SJCRH30 (cell line): ENCODE data around the gene NT5M. TPM values are rescaled to one million over a fixed set of nuclear protein-coding genes. Genes with fewer than 3 reads are reported as not detected.
A peak's percentile ranks its signal among the peaks of the same experiment; 100 is the strongest.

ENCODE experiments used
- DNase-seq, 2 experiments: peaks; one replicate each; pipeline ENCODE4 v3.0.0-alpha.2; 2015 to 2020
- H3K27ac ChIP-seq: fragments of 250-450 bp; sonication (Bioruptor Pico); 2 replicates; pipeline ENCODE4 v1.5.1; 2020; ENCODE audit warnings: mild to moderate bottlenecking, moderate library complexity
- H3K27me3 ChIP-seq: fragments of 250-450 bp; sonication (Bioruptor Pico); 2 replicates; pipeline ENCODE4 v1.5.1; 2020; ENCODE audit warnings: mild to moderate bottlenecking, moderate library complexity
- H3K36me3 ChIP-seq: fragments of 250-450 bp; sonication (Bioruptor Pico); 2 replicates; pipeline ENCODE4 v1.5.1; 2020; ENCODE audit warnings: mild to moderate bottlenecking, moderate library complexity
- H3K4me1 ChIP-seq: fragments of 250-450 bp; sonication (Bioruptor Pico); 2 replicates; pipeline ENCODE4 v1.5.1; 2020; ENCODE audit warnings: mild to moderate bottlenecking, moderate library complexity
- H3K4me3 ChIP-seq: fragments of 250-450 bp; sonication (Bioruptor Pico); 2 replicates; pipeline ENCODE4 v1.5.1; 2020; ENCODE audit warnings: mild to moderate bottlenecking, moderate library complexity
- H3K9me3 ChIP-seq: fragments of 250-450 bp; sonication (Bioruptor Pico); replicated peaks from 2 replicates; pipeline ENCODE4 v1.5.1; 2020; ENCODE audit warnings: mild to moderate bottlenecking, moderate library complexity
- total RNA-seq: library from RNA; depleted of rRNA; stranded (reverse); fragments of >200 nt; shearing (Covaris generic); gene quantifications from 2 replicates; pipeline ENCODE4 v1.2.3, GENCODE V29; 2014

NT5M gene
- total RNA-seq, 1 experiment from 2014 or later: 4.2 TPM

DNA sequence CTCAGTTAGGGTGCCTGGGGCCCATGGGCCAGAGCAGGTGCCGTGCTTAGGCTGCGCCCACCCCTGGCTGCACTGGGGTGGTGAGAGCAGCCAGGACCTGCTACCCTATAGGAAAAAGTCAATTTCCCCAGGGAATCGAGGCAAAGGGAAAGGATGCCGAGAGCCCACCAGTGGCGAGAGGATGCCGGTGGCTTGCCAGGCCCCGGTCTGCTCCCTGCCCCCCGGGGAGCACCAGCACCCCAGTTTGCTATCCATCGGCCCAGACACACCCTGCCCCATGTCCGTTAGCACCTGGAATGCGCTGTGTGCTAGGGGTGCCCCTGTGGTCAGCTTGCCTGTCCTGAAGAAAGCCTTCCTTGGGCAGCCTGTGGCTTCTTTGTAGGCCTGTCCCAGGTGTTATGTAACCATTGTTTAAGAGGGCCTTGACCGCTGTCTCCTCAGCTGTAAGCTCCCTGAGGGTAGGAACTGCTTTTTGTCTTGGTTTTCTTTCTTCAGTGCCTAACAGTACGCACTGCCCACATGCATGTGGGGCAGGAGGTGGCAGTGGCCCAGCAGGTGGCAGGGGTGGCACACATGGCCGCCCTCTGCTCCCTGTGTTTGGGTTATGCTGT is 40.8 kb downstream of the NT5M start:
- Histone ChIP-seq H3K27me3 (no peaks in the 10 kb centered on the region), H3K36me3 (no peaks in the 10 kb centered on the region), H3K4me3 (no peak overlapping the region), H3K27ac (peak overlapping the region; percentile 67; the same call in 1 of the 2 replicates), H3K9me3 (no peaks in the 10 kb centered on the region), H3K4me1 (peaks cover 17% of the 10 kb centered on the region)
- DNase-seq: peak in 1 of 2 experiments; percentile 27

DNA sequence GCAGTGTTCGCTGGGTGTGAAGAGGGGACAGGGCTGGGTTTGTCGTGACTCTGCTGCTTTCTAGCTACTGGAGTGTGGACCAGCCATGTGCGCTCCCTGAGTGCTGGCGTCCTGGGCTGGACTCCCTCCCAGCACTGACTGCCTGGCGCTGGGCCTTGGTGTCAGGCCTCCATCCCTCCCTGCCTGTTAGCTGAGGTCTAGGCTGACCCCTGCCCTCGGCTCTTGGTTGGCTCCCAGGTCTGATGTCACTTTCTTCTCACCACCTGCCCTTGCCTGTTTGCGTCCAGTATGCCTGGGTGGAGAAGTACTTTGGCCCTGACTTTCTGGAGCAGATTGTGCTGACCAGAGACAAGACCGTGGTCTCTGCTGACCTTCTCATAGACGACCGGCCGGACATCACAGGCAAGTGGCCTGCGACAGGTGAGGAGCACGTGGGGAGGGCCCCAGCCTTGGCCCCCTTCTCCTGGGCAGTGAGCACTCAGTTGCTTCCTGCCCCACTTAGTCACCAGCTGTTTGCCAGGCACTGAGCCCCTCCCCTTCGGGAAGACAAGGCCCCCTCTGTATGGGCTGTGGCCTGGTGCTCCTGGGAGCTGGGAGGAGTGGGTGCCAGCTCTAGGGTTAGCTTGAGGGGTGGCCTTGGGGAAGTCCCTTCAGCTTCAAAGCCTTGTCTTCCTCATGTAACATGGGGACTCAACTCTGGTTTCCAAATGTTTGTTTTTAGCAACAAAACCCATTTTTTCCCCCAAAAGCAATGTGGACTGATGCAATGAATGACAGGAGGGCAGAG is 41.5 kb downstream of the NT5M start:
- peak; percentile 88 to 94 for DNase-seq
- no peaks in the 10 kb centered on the region for H3K36me3 ChIP-seq
- H3K27me3 ChIP-seq: no peaks in the 10 kb centered on the region
- peak overlapping the region; percentile 67 for H3K27ac ChIP-seq
- peaks cover 24% of the 10 kb centered on the region for H3K4me1 ChIP-seq
- no peaks in the 10 kb centered on the region for H3K9me3 ChIP-seq
- H3K4me3 ChIP-seq: no peak overlapping the region

DNA sequence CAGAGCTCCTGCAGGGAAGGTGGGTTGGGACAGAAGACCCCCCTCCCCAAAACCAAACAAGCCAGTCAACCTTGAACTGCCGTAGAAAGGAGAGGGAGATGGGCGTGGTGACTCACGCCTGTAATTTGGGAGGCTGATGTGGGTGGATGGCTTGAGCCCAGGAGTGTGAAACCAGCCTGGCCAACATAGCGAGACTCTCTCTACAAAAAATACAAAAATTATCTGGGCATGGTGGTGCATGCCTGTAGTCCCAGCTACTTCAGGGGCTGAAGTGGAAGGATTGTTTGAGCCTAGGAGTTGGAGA is 42.1 kb downstream of the NT5M start:
- peak in 1 of 2 experiments; percentile 18 for DNase-seq
- no peaks in the 10 kb centered on the region for H3K27me3 ChIP-seq
- H3K9me3 ChIP-seq: no peaks in the 10 kb centered on the region
- H3K4me3 ChIP-seq: no peak overlapping the region
- peaks cover 29% of the 10 kb centered on the region for H3K4me1 ChIP-seq
- H3K36me3 ChIP-seq: no peaks in the 10 kb centered on the region
- H3K27ac ChIP-seq: peak overlapping the region; percentile 67

DNA sequence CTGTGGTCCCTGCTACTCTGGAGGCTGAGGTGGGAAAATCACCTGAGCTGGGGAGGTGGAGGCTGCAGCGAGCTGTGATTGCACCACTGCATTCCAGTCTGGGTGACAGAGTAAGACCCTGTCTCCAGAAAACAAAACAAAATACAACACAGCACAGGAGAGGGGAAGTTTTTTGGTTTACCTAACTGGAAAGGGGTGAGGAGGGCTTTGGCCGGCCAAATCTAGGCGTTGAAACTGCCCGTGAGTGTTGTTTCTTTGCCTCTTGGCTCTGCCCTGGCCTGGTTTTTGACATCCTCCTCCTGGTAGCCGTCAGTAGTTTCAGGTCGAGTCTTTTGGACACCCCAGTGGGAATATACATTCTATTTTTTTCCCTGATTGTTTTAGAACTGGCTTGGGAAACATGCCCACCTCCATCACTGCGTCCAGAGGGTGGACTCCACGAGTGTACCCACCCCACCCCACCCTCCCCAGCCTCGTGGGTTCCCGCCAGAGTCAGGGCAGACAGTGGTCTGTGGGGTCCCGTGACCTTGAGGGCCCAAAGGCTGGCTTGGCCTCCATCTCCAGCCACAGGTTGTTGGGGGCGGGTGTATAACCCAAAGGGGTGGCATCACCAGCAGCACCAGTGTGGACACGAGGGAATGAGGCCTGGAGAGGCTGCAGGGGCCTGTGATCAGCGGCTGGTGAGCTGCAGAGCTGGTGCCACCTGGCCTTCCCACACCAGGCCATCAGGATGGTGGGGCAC is 42.7 kb downstream of the NT5M start:
- peaks cover 35% of the 10 kb centered on the region for H3K4me1 ChIP-seq
- H3K27ac ChIP-seq: no peak overlapping the region
- no peaks in the 10 kb centered on the region for H3K36me3 ChIP-seq
- no peak overlapping the region for H3K4me3 ChIP-seq
- DNase-seq: peak in 1 of 2 experiments; percentile 13
- no peaks in the 10 kb centered on the region for H3K27me3 ChIP-seq
- H3K9me3 ChIP-seq: no peaks in the 10 kb centered on the region

DNA sequence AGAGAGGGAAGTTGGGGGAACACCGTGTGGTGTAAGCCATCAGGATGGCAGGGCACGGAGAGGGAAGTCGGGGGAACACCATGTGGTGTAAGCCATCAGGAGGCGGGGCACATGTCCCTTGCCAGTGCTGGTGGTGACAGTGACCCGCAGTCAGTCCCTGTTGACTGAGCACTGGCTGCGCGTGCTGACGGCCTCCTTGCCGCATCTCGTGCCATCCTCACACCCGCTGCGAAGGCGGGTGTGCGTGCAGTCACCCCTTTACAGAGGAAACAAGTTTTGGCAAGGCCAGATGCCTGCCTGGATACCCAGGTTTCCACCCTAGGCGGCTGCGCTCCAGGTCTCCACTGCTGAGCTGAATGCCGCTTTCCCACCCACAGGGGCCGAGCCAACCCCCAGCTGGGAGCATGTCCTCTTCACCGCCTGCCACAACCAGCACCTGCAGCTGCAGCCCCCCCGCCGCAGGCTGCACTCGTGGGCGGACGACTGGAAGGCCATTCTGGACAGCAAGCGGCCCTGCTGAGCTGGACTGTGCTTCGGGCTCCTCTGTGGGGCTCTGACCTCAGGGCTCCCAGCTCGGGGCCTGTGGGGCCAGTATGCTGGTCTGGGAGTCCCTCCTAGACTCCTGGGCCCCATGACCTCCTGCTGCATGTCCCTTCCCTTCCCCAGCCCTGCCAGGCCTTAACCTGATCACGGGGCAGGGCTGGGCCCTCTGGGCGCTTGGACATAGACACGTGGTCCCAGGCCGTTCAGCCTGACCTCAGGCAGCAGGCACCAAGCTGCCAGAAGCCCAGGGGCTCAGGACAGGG is 43.5 kb downstream of the NT5M start:
- H3K9me3 ChIP-seq: no peaks in the 10 kb centered on the region
- H3K27me3 ChIP-seq: no peaks in the 10 kb centered on the region
- H3K27ac ChIP-seq: no peak overlapping the region
- DNase-seq: peak; percentile 22 to 26
- no peaks in the 10 kb centered on the region for H3K36me3 ChIP-seq
- H3K4me1 ChIP-seq: peaks cover 43% of the 10 kb centered on the region
- H3K4me3 ChIP-seq: no peak overlapping the region

DNA sequence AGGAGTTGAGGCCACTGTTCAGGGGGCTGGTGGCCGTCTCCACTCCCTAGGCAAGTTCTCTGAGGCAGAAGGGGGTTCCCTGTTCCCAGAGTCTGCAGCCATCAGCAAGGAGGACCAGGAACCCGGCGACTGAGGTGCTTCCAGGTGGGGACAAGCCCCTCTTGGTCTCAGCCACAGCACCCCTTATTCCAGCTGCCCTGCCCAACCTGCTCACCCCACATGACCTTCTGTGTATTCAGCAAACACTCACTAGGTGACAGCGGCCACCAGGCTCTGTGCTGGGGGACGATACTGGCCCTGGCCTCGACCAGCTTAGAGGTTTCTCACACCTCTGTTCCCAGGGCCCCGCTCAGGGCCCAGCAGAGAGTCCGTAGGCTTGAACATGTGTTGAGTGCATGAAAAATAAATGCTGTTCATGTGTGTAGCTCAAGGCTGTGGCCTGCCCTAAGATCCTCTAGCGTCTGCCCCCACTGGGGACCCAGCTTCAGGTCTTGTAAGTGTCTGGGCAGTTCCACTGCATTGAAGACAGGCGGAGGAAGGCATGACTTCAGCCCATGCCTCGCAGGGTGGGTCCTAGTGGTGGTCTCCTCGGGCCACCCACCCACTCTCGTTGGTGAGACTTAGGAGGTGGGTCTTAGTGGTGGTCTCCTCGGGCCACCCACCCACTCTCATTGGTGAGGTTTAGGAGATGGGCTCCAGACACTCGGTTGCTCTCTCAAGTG is 44.2 kb downstream of the NT5M start:
- Histone ChIP-seq H3K36me3 (no peaks in the 10 kb centered on the region), H3K27me3 (no peaks in the 10 kb centered on the region), H3K4me1 (peaks cover 51% of the 10 kb centered on the region), H3K9me3 (no peaks in the 10 kb centered on the region), H3K27ac (no peak overlapping the region), H3K4me3 (no peak overlapping the region)
- DNase-seq: peak in 1 of 2 experiments; percentile 20

DNA sequence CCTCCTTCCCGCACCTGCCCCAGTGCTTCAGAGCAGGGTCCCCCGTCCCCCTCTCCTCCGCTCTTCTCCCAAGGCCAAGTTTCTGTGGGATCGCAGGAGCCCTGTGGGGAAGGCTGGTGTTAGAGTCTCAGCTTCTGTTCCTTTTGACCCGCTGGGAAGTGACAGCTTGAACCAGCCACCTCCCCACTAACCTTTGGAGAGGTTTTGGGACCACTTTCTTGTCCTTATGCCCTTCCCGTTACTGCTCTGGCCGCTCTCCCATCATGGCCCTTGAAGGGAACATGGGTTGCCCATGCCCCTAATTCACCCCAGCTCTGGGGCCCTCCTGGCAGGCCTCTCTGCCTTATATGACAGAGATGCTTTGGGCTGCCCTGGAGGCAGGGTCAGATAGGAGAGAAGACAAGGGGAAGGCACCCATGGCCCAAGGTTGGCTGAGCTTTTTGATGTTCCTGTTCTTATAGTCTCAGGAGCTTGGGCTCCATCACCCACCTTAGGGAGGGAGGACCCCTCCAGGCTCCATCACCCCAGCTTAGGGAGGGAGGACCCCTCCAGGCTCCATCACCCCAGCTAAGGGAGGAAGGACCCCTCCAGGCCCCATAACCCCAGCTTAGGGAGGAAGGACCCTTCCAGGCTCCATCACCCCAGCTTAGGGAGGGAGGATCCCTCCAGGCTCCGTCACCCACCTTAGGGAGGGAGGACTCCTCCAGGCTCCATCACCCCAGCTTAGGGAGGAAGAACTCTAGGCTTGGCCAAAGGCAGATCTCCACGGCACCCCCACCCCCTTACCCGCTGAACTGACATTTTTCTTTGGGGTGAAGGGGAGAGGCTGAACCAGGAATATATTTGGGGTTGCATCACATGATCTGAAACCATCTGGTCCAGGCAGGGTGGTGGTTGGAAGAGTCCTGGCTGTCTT is 45.0 kb downstream of the NT5M start:
- Histone ChIP-seq H3K36me3 (no peaks in the 10 kb centered on the region), H3K4me3 (no peak overlapping the region), H3K27me3 (no peaks in the 10 kb centered on the region), H3K4me1 (peaks cover 59% of the 10 kb centered on the region), H3K9me3 (no peaks in the 10 kb centered on the region), H3K27ac (no peak overlapping the region)
- peak in 1 of 2 experiments; percentile 23 for DNase-seq

DNA sequence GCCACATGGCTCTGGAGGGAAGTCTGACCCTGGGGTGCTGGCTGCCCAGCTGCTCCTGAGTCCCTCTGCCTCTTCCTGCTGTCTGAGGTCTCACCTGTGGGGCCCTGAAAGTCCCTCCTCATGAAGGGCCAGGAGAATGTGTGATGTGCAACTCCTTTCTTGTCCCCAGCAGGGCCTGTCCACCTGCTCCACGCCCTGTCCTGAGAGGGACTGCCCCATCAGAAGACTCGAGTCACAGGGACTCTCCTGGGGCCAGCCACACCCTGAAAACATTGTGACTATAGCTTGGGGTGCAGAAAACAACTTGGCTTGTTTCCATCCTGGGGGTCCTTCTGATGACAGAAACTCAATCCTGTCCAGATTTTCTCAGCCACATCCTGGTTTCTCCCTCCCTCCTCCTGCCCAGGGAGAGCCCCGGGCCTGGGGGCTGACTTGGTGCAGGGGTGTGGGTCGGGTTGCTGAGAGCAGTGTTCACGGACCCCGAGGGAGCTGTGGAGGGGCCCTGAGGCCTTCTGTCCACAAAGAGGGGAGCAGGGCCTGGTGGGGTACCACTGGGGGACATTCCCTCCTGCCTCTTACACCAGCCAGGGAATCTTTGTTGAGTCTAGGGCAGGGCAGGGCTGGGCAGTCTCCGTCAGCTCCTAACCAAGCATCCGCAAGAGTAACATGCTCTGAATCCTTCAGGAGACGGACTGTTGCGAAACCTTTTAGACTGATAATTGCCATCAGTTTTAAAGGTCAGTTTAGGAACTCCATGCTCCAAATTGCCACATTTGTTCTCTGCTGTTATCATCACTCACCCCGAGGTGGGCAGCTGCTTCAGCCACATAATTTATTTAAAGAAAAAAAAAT is 45.9 kb downstream of the NT5M start:
- Histone ChIP-seq H3K9me3 (no peaks in the 10 kb centered on the region), H3K4me1 (peaks cover 59% of the 10 kb centered on the region), H3K27ac (peak overlapping the region; percentile 32), H3K4me3 (no peak overlapping the region), H3K27me3 (no peaks in the 10 kb centered on the region), H3K36me3 (no peaks in the 10 kb centered on the region)
- DNase-seq: peak; percentile 73 to 78

DNA sequence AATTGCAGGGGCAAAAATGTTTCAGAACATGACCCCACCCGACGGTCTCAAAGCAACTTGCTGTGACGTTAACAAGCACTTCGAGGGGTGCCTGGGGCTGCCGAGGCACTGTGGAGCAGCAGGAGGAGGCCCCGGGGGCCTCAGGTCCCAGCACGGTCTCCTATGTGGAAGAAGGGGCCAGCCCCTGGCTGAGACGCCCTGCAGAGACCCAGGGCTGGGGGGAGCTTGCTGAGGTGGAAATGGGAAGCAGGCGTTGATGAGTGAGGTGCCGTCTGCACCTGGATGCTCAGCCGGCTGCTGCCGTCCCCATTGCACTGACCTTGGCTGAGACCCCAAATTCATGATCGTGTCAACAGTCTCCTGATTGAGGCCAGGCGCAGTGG is 46.5 kb downstream of the NT5M start:
- no peak for DNase-seq
- H3K4me3 ChIP-seq: no peak overlapping the region
- peak overlapping the region; percentile 32 for H3K27ac ChIP-seq
- no peaks in the 10 kb centered on the region for H3K9me3 ChIP-seq
- no peaks in the 10 kb centered on the region for H3K36me3 ChIP-seq
- no peaks in the 10 kb centered on the region for H3K27me3 ChIP-seq
- H3K4me1 ChIP-seq: peaks cover 53% of the 10 kb centered on the region

DNA sequence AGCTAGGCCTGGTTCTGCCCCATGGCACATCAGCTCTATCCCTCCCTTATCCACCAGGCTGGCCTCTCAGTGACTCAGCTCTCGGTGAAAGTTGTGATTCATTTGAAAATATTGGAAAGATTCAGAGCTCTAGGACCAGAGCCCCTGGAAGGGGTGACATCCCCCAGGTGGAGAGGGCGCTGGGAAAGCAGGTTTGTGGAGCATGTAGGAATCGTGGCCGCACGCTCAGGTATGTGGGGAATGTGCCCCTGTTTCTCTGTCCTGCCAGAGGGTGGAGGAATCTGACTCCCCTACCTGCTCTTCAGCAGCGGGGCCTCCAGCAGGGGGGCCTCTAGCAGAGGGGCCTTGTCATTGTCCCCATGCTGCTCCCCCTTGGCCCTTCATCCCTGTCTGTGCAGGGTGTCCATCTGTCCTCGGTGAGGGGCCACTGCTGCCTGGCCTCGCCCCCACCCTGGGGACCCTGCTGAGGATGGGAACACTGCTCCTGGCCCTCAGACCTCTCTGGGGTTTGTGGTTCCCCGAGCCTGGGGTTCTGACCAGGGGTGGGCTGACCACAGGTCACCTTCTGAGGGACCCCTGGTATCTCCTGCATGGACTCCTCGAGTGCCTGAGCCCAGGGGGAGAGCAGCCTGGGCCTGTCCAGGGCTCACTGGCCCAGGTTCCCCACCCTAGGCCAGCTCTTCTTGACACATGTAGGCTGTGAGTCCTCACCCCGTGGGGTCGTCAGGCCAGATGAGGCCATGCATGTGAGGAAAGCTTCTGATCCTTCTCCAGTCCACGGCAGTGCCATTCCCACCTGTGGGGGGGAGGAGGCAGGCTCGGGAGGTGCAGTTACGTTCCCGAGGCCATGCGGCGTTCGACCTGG is 47.5 kb downstream of the NT5M start:
- Histone ChIP-seq H3K4me1 (peaks cover 53% of the 10 kb centered on the region), H3K27ac (peak overlapping the region; percentile 86), H3K9me3 (no peaks in the 10 kb centered on the region), H3K4me3 (no peak overlapping the region), H3K27me3 (no peaks in the 10 kb centered on the region), H3K36me3 (no peaks in the 10 kb centered on the region)
- DNase-seq: peak; percentile 48 to 61

DNA sequence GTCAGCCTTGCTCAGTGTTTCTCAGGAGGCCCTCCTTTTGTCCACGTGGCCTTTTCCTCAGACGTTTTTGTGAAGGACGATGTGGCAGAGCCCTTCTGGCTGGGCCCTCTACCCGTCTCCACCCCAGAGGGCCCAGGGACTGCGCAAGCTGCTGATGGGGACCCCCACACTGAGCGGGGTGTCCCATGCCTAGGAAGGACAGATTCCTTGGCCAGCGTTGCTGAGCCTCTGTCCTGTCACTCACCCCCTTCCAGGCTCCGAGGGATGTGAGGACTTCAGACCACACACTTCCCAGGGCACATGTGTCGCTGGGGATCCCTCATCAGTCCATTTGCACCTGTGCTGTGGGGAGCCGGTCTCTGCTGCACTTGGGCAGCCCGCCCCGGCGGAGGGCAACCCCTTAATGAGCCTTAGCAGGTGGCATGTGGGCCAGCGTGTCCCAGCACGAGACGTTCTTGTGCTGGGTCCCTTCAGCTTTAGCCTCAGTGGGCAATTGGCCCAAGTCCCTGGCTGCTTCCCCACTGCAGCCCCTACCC is 48.3 kb downstream of the NT5M start:
- Histone ChIP-seq H3K4me3 (no peak overlapping the region), H3K36me3 (no peaks in the 10 kb centered on the region), H3K27ac (peak overlapping the region; percentile 86), H3K9me3 (no peaks in the 10 kb centered on the region), H3K27me3 (no peaks in the 10 kb centered on the region), H3K4me1 (peaks cover 56% of the 10 kb centered on the region)
- peak; percentile 97 to 98 for DNase-seq
